Activated T-cell treated with anti-CD3 and anti-CD28 coated beads, Interleukin-2, amount 50 U/mL, for 72 hours (primary cell): ENCODE measurements around the gene AKAP6. TPM values are rescaled to one million over a fixed set of nuclear protein-coding genes. Genes with fewer than 3 reads are reported as not detected.

Experiments used
- ATAC-seq, 2 donors: fragments of 150-1000 bp; cut with Tn5 transposase; replicated peaks in 1 of 2; 2 replicates each; pipeline ENCODE4 v1.10.0; 2021; ENCODE audit warnings: moderate library complexity in 2 of 2, mild to moderate bottlenecking in 1 of 2
- DNase-seq, 2 donors: peaks; one replicate each; pipeline ENCODE4 v3.0.0; 2021 to 2022; ENCODE audit warnings: mixed read lengths in 1 of 2
- H3K27ac Mint-ChIP-seq: one replicate; pipeline ENCODE4 v1.8.0; 2022; ENCODE audit warnings: mild to moderate bottlenecking, moderate library complexity, mixed read lengths
- H3K27me3 Mint-ChIP-seq: one replicate; pipeline ENCODE4 v1.8.0; 2022; ENCODE audit warnings: low read depth, mixed read lengths
- H3K36me3 Mint-ChIP-seq, 2 donors: one replicate each; pipeline ENCODE4 v1.8.0; 2022; ENCODE audit warnings: mixed read lengths in 2 of 2, mild to moderate bottlenecking in 1 of 2; ENCODE audit not compliant: insufficient read depth in 2 of 2
- H3K4me1 Mint-ChIP-seq: one replicate; pipeline ENCODE4 v1.8.0; 2022; ENCODE audit warnings: low read depth, mixed read lengths
- H3K4me3 Mint-ChIP-seq, 2 donors: one replicate each; pipeline ENCODE4 v1.8.0; 2022; ENCODE audit warnings: mild to moderate bottlenecking in 2 of 2, mixed read lengths in 2 of 2, moderate library complexity in 2 of 2
- H3K9me3 Mint-ChIP-seq, 2 donors: one replicate each; pipeline ENCODE4 v1.8.0; 2022; ENCODE audit warnings: mixed read lengths in 2 of 2
- total RNA-seq, 2 donors: library from RNA; stranded (reverse); gene quantifications; one replicate each; pipeline ENCODE4 v1.2.3, GENCODE V29; 2022

Gene AKAP6
- total RNA-seq, 2 donors from 2014 or later, result 3.6 to 3.9 TPM

GRCh38 chr14:32594766-32595165, 265.7 kb downstream of the AKAP6 start:
- H3K9me3 Mint-ChIP-seq, result no peaks in the 10 kb centered on the region
- ATAC-seq, result no peak
- H3K27me3 Mint-ChIP-seq, result no peaks in the 10 kb centered on the region
- no peak overlapping the region for H3K4me3 Mint-ChIP-seq
- no peak for DNase-seq
- H3K27ac Mint-ChIP-seq, result no peak overlapping the region
- no peaks in the 10 kb centered on the region for H3K36me3 Mint-ChIP-seq
- H3K4me1 Mint-ChIP-seq, result no peaks in the 10 kb centered on the region

GRCh38 chr14:32595497-32595896, 266.4 kb downstream of the AKAP6 start:
- Mint-ChIP-seq H3K4me1 (no peaks in the 10 kb centered on the region), H3K4me3 (no peak overlapping the region), H3K27me3 (no peaks in the 10 kb centered on the region), H3K9me3 (no peaks in the 10 kb centered on the region), H3K36me3 (no peaks in the 10 kb centered on the region), H3K27ac (no peak overlapping the region)
- ATAC-seq (no peak), DNase-seq (no peak)

GRCh38 chr14:32596390-32596789, 267.3 kb downstream of the AKAP6 start:
- no peak for DNase-seq
- Mint-ChIP-seq H3K27me3 (no peaks in the 10 kb centered on the region), H3K9me3 (no peaks in the 10 kb centered on the region), H3K4me1 (no peaks in the 10 kb centered on the region), H3K27ac (no peak overlapping the region), H3K36me3 (no peaks in the 10 kb centered on the region), H3K4me3 (no peak overlapping the region)
- no peak for ATAC-seq

GRCh38 chr14:32597771-32598170, 268.7 kb downstream of the AKAP6 start:
- Mint-ChIP-seq H3K27ac (no peak overlapping the region), H3K9me3 (no peaks in the 10 kb centered on the region), H3K36me3 (no peaks in the 10 kb centered on the region), H3K4me3 (no peak overlapping the region), H3K27me3 (peaks cover 7% of the 10 kb centered on the region), H3K4me1 (no peaks in the 10 kb centered on the region)
- DNase-seq, result no peak
- ATAC-seq, result no peak

GRCh38 chr14:32601069-32601468, 272.0 kb downstream of the AKAP6 start:
- H3K4me1 Mint-ChIP-seq, result peaks cover under 1% of the 10 kb centered on the region
- no peak overlapping the region for H3K27ac Mint-ChIP-seq
- H3K9me3 Mint-ChIP-seq, result no peaks in the 10 kb centered on the region
- ATAC-seq (no peak), DNase-seq (no peak)
- no peaks in the 10 kb centered on the region for H3K36me3 Mint-ChIP-seq
- H3K27me3 Mint-ChIP-seq, result peaks cover 7% of the 10 kb centered on the region
- H3K4me3 Mint-ChIP-seq, result no peak overlapping the region

- H3K27me3 Mint-ChIP-seq, result peaks cover 7% of the 10 kb centered on the region
- no peak overlapping the region for H3K4me3 Mint-ChIP-seq
- peaks cover 8% of the 10 kb centered on the region for H3K4me1 Mint-ChIP-seq
- ATAC-seq, result no peak
- no peaks in the 10 kb centered on the region for H3K9me3 Mint-ChIP-seq
- no peak overlapping the region for H3K27ac Mint-ChIP-seq
- DNase-seq, result no peak
- no peaks in the 10 kb centered on the region for H3K36me3 Mint-ChIP-seq
Measured at GRCh38 chr14:32601906-32602305, 272.8 kb downstream of the AKAP6 start.

- DNase-seq (no peak), ATAC-seq (no peak)
- Mint-ChIP-seq H3K4me3 (no peak overlapping the region), H3K4me1 (peaks cover 8% of the 10 kb centered on the region), H3K27me3 (peaks cover 7% of the 10 kb centered on the region), H3K36me3 (no peaks in the 10 kb centered on the region), H3K27ac (no peak overlapping the region), H3K9me3 (no peaks in the 10 kb centered on the region)
Measured at GRCh38 chr14:32602699-32603098, 273.6 kb downstream of the AKAP6 start.

GRCh38 chr14:32603992-32604565, 275.0 kb downstream of the AKAP6 start:
- Mint-ChIP-seq H3K9me3 (no peaks in the 10 kb centered on the region), H3K4me3 (no peak overlapping the region), H3K27me3 (peaks cover 7% of the 10 kb centered on the region), H3K4me1 (peaks cover 8% of the 10 kb centered on the region), H3K36me3 (no peaks in the 10 kb centered on the region), H3K27ac (no peak overlapping the region)
- DNase-seq (no peak), ATAC-seq (no peak)

GRCh38 chr14:32606301-32606700, 277.2 kb downstream of the AKAP6 start:
- DNase-seq (no peak), ATAC-seq (peak in 1 of 2 donors; percentile 40)
- Mint-ChIP-seq H3K4me1 (peaks cover 8% of the 10 kb centered on the region), H3K27ac (no peak overlapping the region), H3K4me3 (no peak overlapping the region), H3K27me3 (peaks cover 7% of the 10 kb centered on the region), H3K9me3 (no peaks in the 10 kb centered on the region), H3K36me3 (no peaks in the 10 kb centered on the region)

- H3K4me3 Mint-ChIP-seq, result no peak overlapping the region
- peaks cover 8% of the 10 kb centered on the region for H3K4me1 Mint-ChIP-seq
- ATAC-seq (no peak), DNase-seq (no peak)
- no peaks in the 10 kb centered on the region for H3K36me3 Mint-ChIP-seq
- H3K9me3 Mint-ChIP-seq, result no peaks in the 10 kb centered on the region
- H3K27me3 Mint-ChIP-seq, result no peaks in the 10 kb centered on the region
- H3K27ac Mint-ChIP-seq, result no peak overlapping the region
Measured at GRCh38 chr14:32607399-32607798, 278.3 kb downstream of the AKAP6 start.

GRCh38 chr14:32608857-32609256, 279.8 kb downstream of the AKAP6 start:
- no peak overlapping the region for H3K4me3 Mint-ChIP-seq
- H3K27me3 Mint-ChIP-seq, result no peaks in the 10 kb centered on the region
- ATAC-seq (no peak), DNase-seq (no peak)
- H3K27ac Mint-ChIP-seq, result no peak overlapping the region
- peaks cover 8% of the 10 kb centered on the region for H3K4me1 Mint-ChIP-seq
- H3K36me3 Mint-ChIP-seq, result no peaks in the 10 kb centered on the region
- no peaks in the 10 kb centered on the region for H3K9me3 Mint-ChIP-seq

GRCh38 chr14:32609388-32609787, 280.3 kb downstream of the AKAP6 start:
- Mint-ChIP-seq H3K27ac (no peak overlapping the region), H3K9me3 (no peaks in the 10 kb centered on the region), H3K36me3 (no peaks in the 10 kb centered on the region), H3K4me1 (peaks cover 8% of the 10 kb centered on the region), H3K27me3 (no peaks in the 10 kb centered on the region), H3K4me3 (no peak overlapping the region)
- ATAC-seq, result no peak
- no peak for DNase-seq

GRCh38 chr14:32611752-32612151, 282.7 kb downstream of the AKAP6 start:
- no peak for DNase-seq
- no peak overlapping the region for H3K27ac Mint-ChIP-seq
- no peak for ATAC-seq
- H3K27me3 Mint-ChIP-seq, result no peaks in the 10 kb centered on the region
- H3K9me3 Mint-ChIP-seq, result no peaks in the 10 kb centered on the region
- H3K36me3 Mint-ChIP-seq, result no peaks in the 10 kb centered on the region
- peaks cover 1% of the 10 kb centered on the region for H3K4me1 Mint-ChIP-seq
- no peak overlapping the region for H3K4me3 Mint-ChIP-seq

- ATAC-seq (no peak), DNase-seq (no peak)
- peaks cover 0 to 4% of the 10 kb centered on the region in 2 donors for H3K9me3 Mint-ChIP-seq
- no peaks in the 10 kb centered on the region for H3K27me3 Mint-ChIP-seq
- H3K4me3 Mint-ChIP-seq, result no peak overlapping the region
- no peaks in the 10 kb centered on the region for H3K4me1 Mint-ChIP-seq
- no peak overlapping the region for H3K27ac Mint-ChIP-seq
- no peaks in the 10 kb centered on the region for H3K36me3 Mint-ChIP-seq
Measured at GRCh38 chr14:32618991-32619390, 289.9 kb downstream of the AKAP6 start.
